ENCODE data around the gene IGFL1. TPM values are rescaled to one million over a fixed set of nuclear protein-coding genes. Genes with fewer than 3 reads are reported as not detected.
"Not testable (repeated sequence)": the region's sequence is repeated elsewhere in the genome, so short reads cannot be mapped to it uniquely, and the experiment has no call there.

The IGFL1 gene
- total and polyA plus RNA-seq, 2 experiments from 2014 or later, result not detected

DNA sequence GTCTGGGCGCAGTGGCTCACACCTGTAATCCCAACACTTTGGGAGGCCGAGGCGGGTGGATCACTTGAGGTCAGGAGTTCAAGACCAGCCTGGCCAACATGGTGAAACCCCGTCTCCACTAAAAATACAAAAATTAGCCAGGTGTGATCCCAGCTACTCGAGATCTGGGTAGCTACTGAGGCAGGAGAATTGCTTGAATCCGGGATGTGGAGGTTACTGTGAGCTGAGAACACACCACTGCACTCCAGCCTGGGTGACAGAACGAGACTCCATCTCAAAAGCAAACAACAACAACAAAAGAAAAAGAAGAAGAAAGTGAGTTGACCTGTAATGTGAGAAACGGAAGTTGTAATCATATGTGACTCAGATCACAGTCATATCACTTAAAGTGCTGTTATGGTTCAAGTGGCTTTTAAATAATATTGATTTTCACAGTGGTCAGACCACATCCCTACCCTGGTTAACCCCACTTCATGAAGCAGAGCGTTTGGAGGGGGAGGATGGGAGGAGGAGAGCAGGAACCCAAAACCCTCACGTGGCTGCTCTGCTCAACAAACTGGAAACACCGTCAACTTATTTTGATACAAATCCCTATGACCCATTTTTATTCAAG lies 33.2 kb downstream of the IGFL1 start:
- not testable (repeated sequence) for H3K36me3 Mint-ChIP-seq (ENCODE audit: low read depth); H3K27me3 Mint-ChIP-seq (ENCODE audit: insufficient read depth, low read depth, poor library complexity); H3K27ac ChIP-seq (ENCODE audit: low read depth); H3K4me2 ChIP-seq; H3K27ac Mint-ChIP-seq; H4K20me1 ChIP-seq (replicated peaks; ENCODE audit: insufficient read depth); H3K79me2 ChIP-seq (replicated peaks; ENCODE audit: insufficient read depth); H3K4me1 ChIP-seq (ENCODE audit: insufficient read depth); H3K4me1 Mint-ChIP-seq; H3K9me3 Mint-ChIP-seq; H3K4me3 Mint-ChIP-seq; DNase-seq (ENCODE audit: low spot score); H3K4me3 ChIP-seq; ATAC-seq; H3K27me3 ChIP-seq (ENCODE audit: insufficient read depth); H3F3A ChIP-seq (replicated peaks; ENCODE audit: low read depth); H3K9me2 ChIP-seq (ENCODE audit: insufficient read depth); H2AFZ ChIP-seq; H3K36me3 ChIP-seq (ENCODE audit: insufficient read depth)

DNA sequence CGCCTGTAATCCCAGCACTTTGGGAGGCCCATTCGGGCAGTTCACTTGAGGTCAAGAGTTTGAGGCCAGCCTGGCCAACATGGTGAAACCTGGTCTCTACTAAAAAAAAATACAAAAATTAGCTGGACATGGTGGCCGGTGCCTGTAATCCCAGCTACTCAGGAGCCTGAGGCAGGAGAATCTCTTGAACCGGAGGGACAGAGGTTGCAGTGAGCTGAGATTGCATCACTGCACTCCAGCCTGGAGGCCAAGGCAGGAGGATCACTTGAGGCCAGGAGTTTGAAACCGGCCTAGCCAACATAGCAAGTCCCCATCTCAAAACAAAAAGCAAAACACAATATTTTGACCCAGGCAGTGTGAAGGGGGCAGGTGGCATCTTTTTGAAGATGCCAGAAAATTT lies 35.3 kb downstream of the IGFL1 start:
- not testable (repeated sequence) for H3K36me3 Mint-ChIP-seq (ENCODE audit: low read depth); H4K20me1 ChIP-seq (replicated peaks; ENCODE audit: insufficient read depth); H3K4me3 Mint-ChIP-seq; H3K4me1 ChIP-seq (ENCODE audit: insufficient read depth); DNase-seq (ENCODE audit: low spot score); H3K4me3 ChIP-seq; H3K79me2 ChIP-seq (replicated peaks; ENCODE audit: insufficient read depth); H3K4me2 ChIP-seq; H2AFZ ChIP-seq; H3K36me3 ChIP-seq (ENCODE audit: insufficient read depth); H3F3A ChIP-seq (replicated peaks; ENCODE audit: low read depth); H3K9me3 Mint-ChIP-seq; H3K9me2 ChIP-seq (ENCODE audit: insufficient read depth); H3K4me1 Mint-ChIP-seq; H3K27me3 ChIP-seq (ENCODE audit: insufficient read depth); H3K27me3 Mint-ChIP-seq (ENCODE audit: insufficient read depth, low read depth, poor library complexity); H3K27ac ChIP-seq (ENCODE audit: low read depth); ATAC-seq; H3K27ac Mint-ChIP-seq

DNA sequence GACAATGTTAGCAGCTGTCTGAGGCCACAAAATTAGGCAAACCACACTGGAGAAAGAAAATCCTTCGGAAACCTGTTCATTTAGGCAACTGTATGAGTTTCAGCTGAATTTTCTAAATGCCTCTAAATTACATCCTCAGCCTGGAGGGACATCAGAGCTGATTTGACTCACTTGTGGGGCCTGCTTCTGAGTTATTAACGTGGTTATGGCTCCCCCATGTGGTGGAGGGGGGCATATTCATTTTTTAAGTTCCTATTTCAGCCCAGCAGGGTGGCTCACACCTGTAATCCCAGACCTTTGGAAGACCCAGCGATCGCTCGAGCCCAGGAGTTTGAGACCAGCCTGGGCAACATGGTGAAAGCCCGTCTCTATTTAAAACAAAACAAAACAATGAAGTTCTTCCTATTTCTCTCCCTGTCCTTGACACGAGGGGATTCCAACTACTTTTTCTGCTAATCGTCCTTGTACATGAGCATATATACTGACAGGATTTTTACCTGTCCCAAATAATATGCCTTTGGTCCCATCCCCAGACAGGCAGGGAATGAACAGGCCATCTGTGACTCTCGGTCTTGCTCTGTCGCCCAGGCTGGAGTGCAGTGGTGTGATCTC lies 35.8 kb downstream of the IGFL1 start:
- no peak overlapping the region for H3K27ac Mint-ChIP-seq
- TF ChIP-seq, protein P1, sequence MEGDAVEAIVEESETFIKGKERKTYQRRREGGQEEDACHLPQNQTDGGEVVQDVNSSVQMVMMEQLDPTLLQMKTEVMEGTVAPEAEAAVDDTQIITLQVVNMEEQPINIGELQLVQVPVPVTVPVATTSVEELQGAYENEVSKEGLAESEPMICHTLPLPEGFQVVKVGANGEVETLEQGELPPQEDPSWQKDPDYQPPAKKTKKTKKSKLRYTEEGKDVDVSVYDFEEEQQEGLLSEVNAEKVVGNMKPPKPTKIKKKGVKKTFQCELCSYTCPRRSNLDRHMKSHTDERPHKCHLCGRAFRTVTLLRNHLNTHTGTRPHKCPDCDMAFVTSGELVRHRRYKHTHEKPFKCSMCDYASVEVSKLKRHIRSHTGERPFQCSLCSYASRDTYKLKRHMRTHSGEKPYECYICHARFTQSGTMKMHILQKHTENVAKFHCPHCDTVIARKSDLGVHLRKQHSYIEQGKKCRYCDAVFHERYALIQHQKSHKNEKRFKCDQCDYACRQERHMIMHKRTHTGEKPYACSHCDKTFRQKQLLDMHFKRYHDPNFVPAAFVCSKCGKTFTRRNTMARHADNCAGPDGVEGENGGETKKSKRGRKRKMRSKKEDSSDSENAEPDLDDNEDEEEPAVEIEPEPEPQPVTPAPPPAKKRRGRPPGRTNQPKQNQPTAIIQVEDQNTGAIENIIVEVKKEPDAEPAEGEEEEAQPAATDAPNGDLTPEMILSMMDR (conservative IDR thresholded peaks at IDR 0.05; ENCODE audit: low read depth in 2 of 2), result peak; percentile 90
- no peak for TF ChIP-seq POLR2AphosphoS5 (IDR thresholded peaks at IDR 0.05; ENCODE audit: low read depth)

More for the DNA sequence above, 35.8 kb downstream of the IGFL1 start:
- Histone ChIP-seq H3K9me2 (ENCODE audit: insufficient read depth) (no peaks in the 10 kb centered on the region), H3K27me3 (ENCODE audit: insufficient read depth) (no peaks in the 10 kb centered on the region), H3K79me2 (replicated peaks; ENCODE audit: insufficient read depth) (no peaks in the 10 kb centered on the region), H2AFZ (0 out of 2 replicates have a peak overlapping the region, but pooled peaks have one; percentile 19), H3K4me1 (ENCODE audit: insufficient read depth) (0 out of 2 replicates have a peak, but pooled peaks cover 5% of the 10 kb centered on the region), H4K20me1 (replicated peaks; ENCODE audit: insufficient read depth) (no peaks in the 10 kb centered on the region), H3K4me2 (no peak overlapping the region), H3K4me3 (no peak overlapping the region), H3K27ac (ENCODE audit: low read depth) (no peak overlapping the region), H3K36me3 (ENCODE audit: insufficient read depth) (no peaks in the 10 kb centered on the region), H3F3A (replicated peaks; ENCODE audit: low read depth) (0 out of 2 replicates have a peak, but pooled peaks cover 6% of the 10 kb centered on the region)
- peak; percentile 92 for ATAC-seq
- H3K4me1 Mint-ChIP-seq, result peaks cover 9% of the 10 kb centered on the region; the same call in 2 of the 3 replicates
- H3K4me3 Mint-ChIP-seq, result no peak overlapping the region
- peaks cover 1% of the 10 kb centered on the region for H3K27me3 Mint-ChIP-seq (ENCODE audit: insufficient read depth, low read depth, poor library complexity)
- no peaks in the 10 kb centered on the region for H3K9me3 Mint-ChIP-seq
- peak; percentile 91 for DNase-seq (ENCODE audit: low spot score)
- H3K36me3 Mint-ChIP-seq (ENCODE audit: low read depth), result no peaks in the 10 kb centered on the region
